Gastroesophageal sphincter (tissue), 4 donors: ENCODE measurements around the gene KCNN3. TPM values are rescaled to one million over a fixed set of nuclear protein-coding genes. Genes with fewer than 3 reads are reported as not detected.

Experiments used
- ATAC-seq: fragments of 150-250 bp; one replicate; pipeline ENCODE4 v1.9.1; 2016; ENCODE audit warnings: mild to moderate bottlenecking, moderate library complexity
- H3K27ac ChIP-seq, 4 donors: fragments of 200-600 bp; sonication (generic) in 3 of 4; 1 replicate in 3 of 4; 2 replicates in 1 of 4; pipeline ENCODE4 v1.5.1; 2016 to 2019
- H3K27me3 ChIP-seq: fragments of 200-600 bp; sonication (generic); one replicate; pipeline ENCODE4 v1.5.1; 2019
- H3K36me3 ChIP-seq, 2 donors: fragments of 200-600 bp; sonication (generic); one replicate each; pipeline ENCODE4 v1.5.1; 2019; ENCODE audit warnings: control low read depth in 1 of 2
- H3K4me1 ChIP-seq, 3 donors: fragments of 200-600 bp; sonication (generic); 1 replicate in 2 of 3; 2 replicates in 1 of 3; pipeline ENCODE4 v1.5.1; 2016 to 2019; ENCODE audit warnings: control low read depth in 2 of 3
- H3K4me3 ChIP-seq, 2 donors: fragments of 200-600 bp; sonication (generic); one replicate each; pipeline ENCODE4 v1.5.1; 2019; ENCODE audit warnings: mild to moderate bottlenecking in 1 of 2, moderate library complexity in 1 of 2
- H3K9me3 ChIP-seq, 3 donors: fragments of 200-600 bp; sonication (generic); one replicate each; pipeline ENCODE4 v1.5.1; 2017 to 2019; ENCODE audit warnings: control low read depth in 2 of 3
- CTCF ChIP-seq, 4 experiments: fragments of 200-600 bp in 2 of 4; fragments of 450-650 bp in 2 of 4; sonication (generic) in 1 of 4; IDR thresholded peaks; one replicate each; pipeline ENCODE4 v1.5.1; 2017 to 2019; ENCODE audit warnings: antibody characterized with exemption in 4 of 4, mild to moderate bottlenecking in 2 of 4, moderate library complexity in 2 of 4
- EP300 ChIP-seq: sonication (generic); formaldehyde crosslinking; IDR thresholded peaks from one replicate; pipeline ENCODE4 v1.6.1; 2017; ENCODE audit warnings: antibody characterized with exemption, mild to moderate bottlenecking
- POLR2A ChIP-seq, 2 donors: fragments of 450-650 bp; IDR thresholded peaks; one replicate each; pipeline ENCODE4 v1.6.1; 2017; ENCODE audit warnings: antibody characterized with exemption in 2 of 2, mild to moderate bottlenecking in 2 of 2, moderate library complexity in 1 of 2
- POLR2AphosphoS5 ChIP-seq: sonication (generic); formaldehyde crosslinking; IDR thresholded peaks from one replicate; pipeline ENCODE4 v1.6.1; 2017; ENCODE audit warnings: antibody characterized with exemption
- WGBS, 2 donors: methylation state at CpG; one replicate each; pipeline ENCODE4 v1.1.5; 2018; ENCODE audit warnings: low coverage in 1 of 2; 5-methylcytosine and 5-hydroxymethylcytosine counted together
- total RNA-seq, 4 donors: library from RNA; depleted of rRNA; stranded (reverse); fragments of >200 nt; gene quantifications; one replicate each; pipeline ENCODE4 v1.1.0, GENCODE V29; 2016

KCNN3 gene
- total RNA-seq, 4 donors from 2014 or later: 1.8 to 13.7 (median 8.1) TPM

- Histone ChIP-seq H3K36me3 (no peaks in the 10 kb centered on the region), H3K27me3 (peaks cover 5% of the 10 kb centered on the region), H3K4me1 (peaks cover 0 to 30% (median 0%) of the 10 kb centered on the region in 3 donors), H3K27ac (peak overlapping the region in 1 of 4 donors; percentile 35), H3K4me3 (no peak overlapping the region), H3K9me3 (no peaks in the 10 kb centered on the region)
- ATAC-seq: no peak
- TF ChIP-seq CTCF (IDR thresholded peaks at IDR 0.05): no peak
- no peak for TF ChIP-seq POLR2A (IDR thresholded peaks at IDR 0.05)
- no peak for TF ChIP-seq EP300
- TF ChIP-seq POLR2AphosphoS5: no peak
- WGBS, 2 donors: no CpG with 5 or more reads among the region's 2 CpGs
These were observed 10.3 kb downstream of the KCNN3 start for GRCh38 chr1:154859786-154860155.

- TF ChIP-seq EP300: no peak
- no peak for TF ChIP-seq POLR2A (IDR thresholded peaks at IDR 0.05)
- no peak for TF ChIP-seq CTCF (IDR thresholded peaks at IDR 0.05)
- TF ChIP-seq POLR2AphosphoS5: no peak
- H3K36me3 ChIP-seq: no peaks in the 10 kb centered on the region
- no peak overlapping the region for H3K27ac ChIP-seq
- H3K4me3 ChIP-seq: no peak overlapping the region
- no peaks in the 10 kb centered on the region for H3K9me3 ChIP-seq
- peaks cover 0 to 25% (median 0%) of the 10 kb centered on the region in 3 donors for H3K4me1 ChIP-seq
- ATAC-seq: no peak
- H3K27me3 ChIP-seq: peaks cover 5% of the 10 kb centered on the region
- WGBS, 2 donors: 80 to 100% methylated on average over 2 to 4 of the region's 9 CpGs
These were observed 10.8 kb downstream of the KCNN3 start for GRCh38 chr1:154859151-154859785.

GRCh38 chr1:154857441-154858215, 12.5 kb downstream of the KCNN3 start:
- no peak overlapping the region for H3K4me3 ChIP-seq
- no peaks in the 10 kb centered on the region for H3K9me3 ChIP-seq
- no peak overlapping the region for H3K27ac ChIP-seq
- TF ChIP-seq POLR2A (IDR thresholded peaks at IDR 0.05) (no peak), POLR2AphosphoS5 (no peak), CTCF (IDR thresholded peaks at IDR 0.05) (no peak), EP300 (no peak)
- 83 to 98% methylated on average over 5 to 9 of the region's 11 CpGs for WGBS, 2 donors
- peaks cover 5% of the 10 kb centered on the region for H3K27me3 ChIP-seq
- peaks cover 0 to 21% (median 0%) of the 10 kb centered on the region in 3 donors for H3K4me1 ChIP-seq
- ATAC-seq: no peak
- H3K36me3 ChIP-seq: no peaks in the 10 kb centered on the region

GRCh38 chr1:154857022-154857421, 13.1 kb downstream of the KCNN3 start:
- WGBS, 2 donors: 80% methylated on average over 3 of the region's 6 CpGs; no CpG with 5 or more reads in 1 of the 2 donors
- no peaks in the 10 kb centered on the region for H3K36me3 ChIP-seq
- H3K4me3 ChIP-seq: no peak overlapping the region
- H3K4me1 ChIP-seq: peaks cover 0 to 21% (median 0%) of the 10 kb centered on the region in 3 donors
- no peak overlapping the region for H3K27ac ChIP-seq
- TF ChIP-seq POLR2A (IDR thresholded peaks at IDR 0.05) (no peak), CTCF (IDR thresholded peaks at IDR 0.05) (no peak), POLR2AphosphoS5 (no peak), EP300 (no peak)
- H3K27me3 ChIP-seq: peaks cover 5% of the 10 kb centered on the region
- no peak for ATAC-seq
- H3K9me3 ChIP-seq: no peaks in the 10 kb centered on the region
